GM04503 (cell line): ENCODE data around the gene NIN.

ENCODE experiments used
- DNase-seq: peaks from one replicate; pipeline ENCODE4 v3.0.0-alpha.2; 2012; ENCODE audit warnings: low read depth

NIN gene

GRCh38 chr14:50763382-50764007, 67.5 kb downstream of the NIN start:
- peak; percentile 99 for DNase-seq

GRCh38 chr14:50762931-50763300, 68.0 kb downstream of the NIN start:
- DNase-seq, result no peak

DNA sequence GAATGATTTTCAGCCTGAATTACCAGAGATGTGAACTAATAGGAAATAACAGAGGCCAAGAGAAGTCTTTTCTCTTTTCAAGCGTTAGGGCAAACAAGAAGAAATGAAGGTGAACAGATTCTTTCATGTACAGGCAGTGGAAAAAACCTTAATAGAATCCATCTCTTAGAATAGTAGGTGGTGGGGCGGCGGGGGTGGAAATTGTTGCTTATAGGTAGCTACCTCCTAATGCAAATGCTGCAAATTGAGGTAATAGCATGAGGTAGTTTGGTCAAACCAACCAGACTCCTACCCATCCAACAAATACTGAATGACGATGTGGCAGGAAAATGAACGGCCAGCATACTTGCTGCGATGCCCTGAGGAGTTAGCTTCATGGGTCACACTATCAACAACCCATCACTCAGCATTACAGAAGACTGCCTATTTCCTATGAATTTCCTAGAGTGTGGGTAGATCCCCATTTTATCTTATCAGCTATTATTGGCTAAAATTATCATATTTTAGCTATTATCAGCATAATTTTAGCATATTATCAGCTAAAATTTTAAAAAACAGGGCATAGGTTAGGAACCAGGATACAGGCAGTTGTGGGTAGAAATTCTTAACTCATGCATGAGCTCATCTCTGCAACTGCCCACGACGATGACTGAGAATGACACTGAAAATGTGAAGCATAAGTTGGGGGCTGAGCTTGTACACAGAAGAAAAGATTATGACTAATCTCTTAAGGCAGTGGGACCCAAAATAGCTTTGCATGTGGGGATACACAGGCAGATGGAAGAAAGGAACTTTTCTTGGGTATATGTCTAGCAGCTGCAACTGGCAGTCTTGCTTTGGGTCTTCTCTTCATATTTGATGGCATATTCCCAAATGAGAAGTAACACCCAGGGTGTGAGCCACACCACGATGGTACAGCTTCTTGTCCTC, 68.7 kb downstream of the NIN start:
- DNase-seq, result peak; percentile 70

GRCh38 chr14:50759800-50760543, 71.0 kb downstream of the NIN start:
- DNase-seq, result no peak

- DNase-seq, result no peak
These were observed 72.0 kb downstream of the NIN start for GRCh38 chr14:50758945-50759344.

DNA sequence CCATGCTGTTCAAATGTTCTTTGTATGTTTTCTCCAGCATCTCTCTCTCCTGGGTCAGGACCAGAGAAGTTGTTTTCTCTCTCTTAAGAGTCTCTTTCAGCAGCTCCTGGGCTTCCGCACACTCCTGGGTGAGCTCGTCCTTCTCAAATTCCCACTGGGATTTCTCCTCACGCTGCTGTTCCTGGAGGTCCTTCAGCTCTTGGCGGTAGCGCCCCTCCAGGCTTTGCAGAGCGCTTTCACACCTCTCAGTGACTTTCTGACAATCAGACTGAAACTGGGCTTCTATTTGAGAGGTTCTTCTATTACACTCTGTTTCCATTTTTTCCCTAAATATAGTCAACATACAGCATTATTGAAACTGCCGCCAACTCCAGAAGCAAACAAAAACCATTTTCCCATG, 72.7 kb downstream of the NIN start:
- DNase-seq, result no peak

GRCh38 chr14:50757702-50758101, 73.3 kb downstream of the NIN start:
- no peak for DNase-seq

- no peak for DNase-seq
These were observed 74.7 kb downstream of the NIN start for GRCh38 chr14:50756300-50756699.

- DNase-seq, result no peak
These were observed 80.6 kb downstream of the NIN start for GRCh38 chr14:50750323-50750722.

GRCh38 chr14:50745401-50746058, 85.4 kb downstream of the NIN start:
- DNase-seq, result no peak

GRCh38 chr14:50744231-50744630, 86.7 kb downstream of the NIN start:
- no peak for DNase-seq

- no peak for DNase-seq
These were observed 89.4 kb downstream of the NIN start for GRCh38 chr14:50741567-50741966.

- DNase-seq, result no peak
These were observed 90.1 kb downstream of the NIN start for GRCh38 chr14:50740856-50741255.

DNA sequence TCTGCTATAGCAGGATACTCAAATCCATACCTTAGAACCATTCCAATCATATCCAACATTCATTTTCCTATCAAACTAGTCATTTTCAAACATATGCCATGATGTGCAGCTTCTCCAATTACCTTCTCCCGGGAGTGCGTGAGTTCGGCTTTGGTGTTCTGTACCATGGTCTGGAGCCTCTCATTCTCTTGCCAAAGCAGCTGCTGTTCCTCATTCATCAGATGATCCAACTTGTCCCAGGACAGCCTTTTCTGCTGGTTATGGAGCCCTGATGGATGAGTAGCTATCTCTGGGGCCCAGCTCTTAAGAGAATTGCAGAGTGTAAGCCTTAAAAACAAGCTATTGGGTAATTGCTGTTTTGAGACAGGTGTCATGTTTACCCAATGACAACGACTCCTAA, 91.8 kb downstream of the NIN start:
- no peak for DNase-seq

DNA sequence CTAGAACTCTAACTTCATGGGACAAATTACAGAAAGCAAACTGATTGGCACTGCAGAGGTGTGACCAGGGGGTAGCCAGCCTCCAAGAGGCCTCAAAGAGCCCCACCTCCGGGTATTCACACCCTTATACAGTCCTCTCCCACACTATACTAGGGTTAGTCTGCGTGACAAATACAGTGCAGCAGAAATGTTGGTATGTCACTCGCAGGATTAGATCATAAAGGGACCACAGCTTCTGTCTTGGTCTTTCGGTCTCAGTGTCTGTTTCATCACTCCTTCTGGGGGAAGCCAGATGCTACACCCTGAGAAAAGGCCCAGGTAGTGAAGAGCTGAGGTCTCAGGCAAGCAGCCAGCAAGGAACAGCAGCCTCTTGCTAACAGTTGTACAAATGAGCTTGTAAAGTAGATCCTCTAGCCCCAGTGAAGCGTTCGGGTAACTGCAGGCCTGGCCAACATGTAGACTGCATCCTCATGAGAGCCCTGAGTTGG, 94.0 kb downstream of the NIN start:
- DNase-seq, result no peak

- DNase-seq, result no peak
These were observed 95.8 kb downstream of the NIN start for GRCh38 chr14:50734950-50735695.

DNA sequence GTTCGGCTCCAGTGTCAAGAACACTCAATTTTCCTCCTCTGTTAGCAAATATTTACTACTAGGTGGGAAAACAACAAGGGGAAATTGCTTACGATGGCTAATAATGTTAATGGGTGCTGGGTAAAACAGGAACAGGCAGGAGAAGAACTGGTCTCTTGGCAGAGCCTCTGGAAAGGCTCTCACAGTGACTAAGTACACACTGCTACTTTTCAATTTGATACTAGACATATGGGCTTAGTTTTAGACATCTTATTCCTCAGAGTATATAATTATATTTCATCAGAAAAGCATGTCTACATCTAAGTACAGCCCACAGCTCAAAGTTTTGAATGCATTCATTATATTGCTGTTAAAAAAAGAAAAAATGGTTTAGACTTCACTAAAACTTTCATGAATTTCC, 97.5 kb downstream of the NIN start:
- DNase-seq, result no peak

DNA sequence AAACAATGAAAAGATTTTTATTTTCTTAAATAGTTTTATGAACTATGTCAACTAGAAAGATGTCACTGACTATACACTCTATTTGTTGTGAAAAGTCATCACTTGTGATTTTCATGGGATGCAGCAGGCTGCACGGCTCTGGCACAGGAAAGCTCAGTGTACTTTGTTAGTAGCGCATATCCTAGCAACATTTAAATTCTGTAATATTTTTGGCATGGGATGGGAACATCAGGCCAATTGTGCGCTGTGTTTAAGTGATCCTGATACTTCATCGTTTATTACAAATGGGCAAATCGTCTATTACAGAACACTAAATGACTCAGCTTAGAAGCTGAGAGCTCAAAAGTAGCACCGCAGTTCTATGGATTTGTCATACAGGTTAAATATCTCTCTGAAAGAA, 102.1 kb downstream of the NIN start:
- no peak for DNase-seq

DNA sequence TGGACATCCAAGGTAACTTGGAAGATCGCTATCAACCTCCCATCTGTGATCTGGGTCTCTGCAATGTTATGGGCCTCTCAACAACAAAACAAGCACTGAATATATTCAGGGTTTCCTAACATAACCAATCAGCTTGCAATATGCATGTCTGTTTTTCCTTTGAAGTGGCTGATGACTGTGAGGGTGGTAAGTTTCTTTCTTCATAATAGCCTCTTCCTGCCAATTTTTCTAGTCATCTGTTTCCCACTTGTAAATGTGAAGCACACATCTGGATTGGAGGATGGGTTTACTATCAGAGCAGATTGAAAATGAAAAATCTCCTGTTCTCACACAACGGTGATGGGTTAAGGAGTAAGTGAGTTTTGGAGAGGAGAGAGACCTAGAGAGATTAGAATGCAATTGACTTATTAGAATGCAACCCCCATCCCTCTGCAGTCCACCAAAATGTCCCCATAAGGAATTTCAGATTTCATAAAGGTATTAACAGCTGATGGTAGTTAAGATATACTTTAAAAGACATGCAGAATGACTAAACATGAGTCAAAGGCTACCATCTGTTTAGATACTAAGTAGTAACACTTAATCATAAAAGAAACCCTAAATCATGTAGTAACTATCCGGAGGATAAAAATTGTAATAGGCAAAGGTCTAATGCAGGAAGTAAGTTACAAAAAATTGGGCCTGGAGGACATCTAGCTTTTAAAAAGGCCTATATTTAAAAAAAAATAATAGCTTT, 104.4 kb downstream of the NIN start:
- DNase-seq, result peak; percentile 84

DNA sequence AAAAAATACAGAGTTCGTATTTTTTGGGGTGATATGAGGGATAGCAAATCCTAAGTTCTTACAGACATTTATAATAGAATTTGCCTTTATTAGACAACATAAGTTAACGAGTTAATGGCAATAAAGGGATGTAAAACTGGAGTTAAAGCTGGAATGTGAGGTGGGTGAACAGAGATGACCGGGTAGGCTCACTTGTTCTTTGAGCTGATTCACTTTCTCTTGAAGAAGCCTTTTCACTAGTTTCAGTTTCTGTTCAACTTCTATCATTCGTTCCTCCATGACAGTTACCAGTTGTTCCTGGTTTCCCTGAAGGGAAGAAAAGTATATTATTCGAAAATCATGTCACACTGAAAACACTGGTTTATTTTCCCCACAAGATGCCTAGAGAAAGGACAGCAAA, 105.2 kb downstream of the NIN start:
- DNase-seq, result no peak
